Measurements from ENCODE around the gene CACNA1E.

The CACNA1E gene

DNA sequence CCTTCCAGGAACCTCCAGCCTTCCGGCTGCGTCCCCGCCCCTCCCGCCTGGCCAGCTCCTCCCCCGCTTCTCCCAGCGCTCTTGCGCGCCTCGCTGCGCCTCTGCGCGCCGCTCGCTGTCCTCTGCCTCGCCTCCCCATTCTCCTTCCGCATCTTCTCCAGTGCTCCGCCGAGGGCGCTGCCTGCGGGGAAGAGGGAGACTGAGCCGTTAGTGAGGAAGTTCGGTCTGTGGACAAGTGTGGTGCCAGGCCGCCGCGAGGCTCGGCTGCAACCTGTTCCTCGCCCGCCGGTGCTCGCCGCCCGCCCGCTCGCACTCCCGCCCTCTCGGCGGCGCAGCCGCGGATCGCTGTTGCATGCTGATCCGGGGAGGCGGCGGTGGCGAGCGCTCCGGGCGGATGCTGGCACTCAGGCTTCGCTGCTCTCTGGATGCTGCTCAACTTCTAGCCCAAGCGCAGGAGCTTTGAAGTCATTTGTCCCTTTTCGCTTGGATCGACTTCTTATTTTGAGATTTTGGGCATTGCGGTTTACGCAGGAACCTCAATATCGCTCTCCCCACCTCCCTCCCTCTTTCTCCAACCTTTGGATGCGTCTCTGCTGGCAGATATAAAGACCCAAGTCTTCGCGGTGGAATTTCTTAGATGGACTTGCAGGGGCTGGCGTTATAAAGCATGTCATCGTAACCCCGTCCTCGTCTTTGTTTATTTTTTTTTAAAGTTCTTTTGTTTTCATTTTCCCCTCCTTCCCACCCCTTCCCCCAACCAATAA, 614 bp upstream of the CACNA1E start:
- H3K36me3 ChIP-seq (ENCODE audit: control insufficient read depth in 5 of 5, insufficient read depth in 5 of 5, low read length in 5 of 5): no peaks in the 10 kb centered on the region
- no peak overlapping the region for H3K27ac ChIP-seq (ENCODE audit: low read depth, low read length)
- no peak overlapping the region for H3K9ac ChIP-seq (ENCODE audit: low read length in 5 of 5)
- no peaks in the 10 kb centered on the region for H3K9me3 ChIP-seq (ENCODE audit: control insufficient read depth in 5 of 5, low read length in 5 of 5)
- H3K4me1 ChIP-seq (ENCODE audit: control insufficient read depth in 5 of 5, insufficient read depth in 5 of 5, low read length in 5 of 5): peaks cover 0 to 14% (median 10%) of the 10 kb centered on the region in 5 donors
- H3K27me3 ChIP-seq (ENCODE audit: control insufficient read depth in 5 of 5, insufficient read depth in 4 of 5, low read length in 5 of 5): peaks cover 38 to 76% (median 63%) of the 10 kb centered on the region in 5 donors
- peak overlapping the region in 3 of 5 donors; percentile 11 to 20 (median 11) for H3K4me3 ChIP-seq (ENCODE audit: low read depth in 1 of 5, low read length in 5 of 5)

DNA sequence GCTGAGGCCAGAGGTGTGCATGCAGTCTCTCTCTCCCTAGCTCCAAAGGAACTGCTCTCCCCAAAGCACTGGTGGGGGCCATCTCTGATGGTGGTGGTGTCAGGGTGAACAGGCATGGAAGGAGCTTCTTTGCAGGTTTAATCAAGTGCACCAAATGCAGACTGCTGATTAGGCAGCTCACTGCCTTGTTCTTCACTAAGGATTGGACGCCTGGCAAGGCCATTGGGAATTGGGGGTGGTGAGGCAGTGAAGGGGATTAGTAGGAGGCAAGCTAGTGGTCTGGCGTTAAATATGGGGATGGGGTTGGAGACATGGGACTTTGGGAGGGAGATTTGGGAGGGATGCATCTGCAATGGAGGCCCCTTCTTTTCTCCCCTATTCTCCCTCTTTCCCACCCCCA, 1.5 kb downstream of the CACNA1E start:
- H3K4me1 ChIP-seq (ENCODE audit: control insufficient read depth in 5 of 5, insufficient read depth in 5 of 5, low read length in 5 of 5): peaks cover 0 to 14% (median 10%) of the 10 kb centered on the region in 5 donors
- H3K9ac ChIP-seq (ENCODE audit: low read length in 5 of 5): no peak overlapping the region
- no peaks in the 10 kb centered on the region for H3K36me3 ChIP-seq (ENCODE audit: control insufficient read depth in 5 of 5, insufficient read depth in 5 of 5, low read length in 5 of 5)
- H3K4me3 ChIP-seq (ENCODE audit: low read depth in 1 of 5, low read length in 5 of 5): no peak overlapping the region
- H3K27me3 ChIP-seq (ENCODE audit: control insufficient read depth in 5 of 5, insufficient read depth in 4 of 5, low read length in 5 of 5): peaks cover 38 to 87% (median 65%) of the 10 kb centered on the region in 5 donors
- H3K27ac ChIP-seq (ENCODE audit: low read depth, low read length): no peak overlapping the region
- H3K9me3 ChIP-seq (ENCODE audit: control insufficient read depth in 5 of 5, low read length in 5 of 5): no peaks in the 10 kb centered on the region

DNA sequence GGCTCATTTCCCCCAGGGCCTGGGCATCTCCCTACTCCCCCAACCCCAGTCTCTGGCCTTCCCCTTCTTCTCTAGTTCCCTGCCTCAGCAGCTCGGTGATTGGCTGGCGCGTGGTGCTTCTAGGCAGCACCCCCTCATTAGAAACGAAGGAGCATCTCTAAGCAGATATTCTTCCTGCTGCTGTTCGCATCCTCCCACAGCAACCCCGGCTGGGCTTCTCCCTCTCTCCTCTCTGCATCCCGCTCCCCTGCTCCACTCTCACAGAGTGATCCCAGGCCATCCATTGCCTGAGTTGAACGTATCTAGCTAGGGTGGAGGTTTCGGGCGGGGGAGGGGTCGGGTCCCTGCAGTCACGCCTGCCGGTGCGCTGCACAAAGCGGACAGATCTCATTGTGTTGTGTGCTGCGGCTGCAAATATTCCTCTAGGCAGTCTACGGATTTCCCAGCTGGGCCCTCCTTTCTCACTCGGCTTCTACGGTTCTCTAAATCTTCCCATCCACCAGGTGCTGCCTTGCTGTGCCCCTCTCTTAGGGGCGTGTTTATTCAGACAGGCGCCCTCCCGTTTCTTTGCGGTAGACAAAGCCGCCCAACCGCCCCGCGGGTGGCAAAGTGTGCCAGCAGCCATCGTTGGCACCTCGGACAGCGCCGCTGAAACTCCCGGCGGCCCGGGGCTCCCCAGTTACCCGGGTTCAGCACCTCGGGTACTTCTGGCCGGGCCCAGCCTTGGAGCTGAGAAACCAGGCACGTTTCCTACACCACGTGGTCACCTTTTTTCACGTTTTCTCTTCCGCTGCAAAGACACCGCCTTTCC, 2.2 kb downstream of the CACNA1E start:
- H3K9me3 ChIP-seq (ENCODE audit: control insufficient read depth in 5 of 5, low read length in 5 of 5): no peaks in the 10 kb centered on the region
- no peak overlapping the region for H3K27ac ChIP-seq (ENCODE audit: low read depth, low read length)
- H3K36me3 ChIP-seq (ENCODE audit: control insufficient read depth in 5 of 5, insufficient read depth in 5 of 5, low read length in 5 of 5): no peaks in the 10 kb centered on the region
- H3K4me3 ChIP-seq (ENCODE audit: low read depth in 1 of 5, low read length in 5 of 5): no peak overlapping the region
- peaks cover 38 to 81% (median 65%) of the 10 kb centered on the region in 5 donors for H3K27me3 ChIP-seq (ENCODE audit: control insufficient read depth in 5 of 5, insufficient read depth in 4 of 5, low read length in 5 of 5)
- H3K4me1 ChIP-seq (ENCODE audit: control insufficient read depth in 5 of 5, insufficient read depth in 5 of 5, low read length in 5 of 5): peaks cover 0 to 21% (median 14%) of the 10 kb centered on the region in 5 donors
- H3K9ac ChIP-seq (ENCODE audit: low read length in 5 of 5): no peak overlapping the region

DNA sequence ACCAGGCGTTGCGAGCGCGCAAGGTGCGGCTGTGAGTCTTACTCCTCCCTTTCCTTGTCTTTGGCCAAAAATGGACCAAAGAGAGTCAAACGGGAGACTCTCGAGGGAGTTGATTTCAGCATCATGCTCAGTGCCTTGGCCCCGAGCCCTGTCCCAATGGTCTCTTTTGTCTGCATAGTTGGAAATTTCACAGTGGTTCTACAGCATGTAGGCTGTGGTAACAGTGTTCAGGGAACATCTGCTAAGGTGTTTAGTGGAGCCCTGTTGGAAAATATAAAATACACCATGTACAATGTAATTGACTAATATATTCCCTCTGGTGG, 2.7 kb downstream of the CACNA1E start:
- Histone ChIP-seq H3K27ac (ENCODE audit: low read depth, low read length) (no peak overlapping the region), H3K4me1 (ENCODE audit: control insufficient read depth in 5 of 5, insufficient read depth in 5 of 5, low read length in 5 of 5) (peaks cover 0 to 26% (median 18%) of the 10 kb centered on the region in 5 donors), H3K4me3 (ENCODE audit: low read depth in 1 of 5, low read length in 5 of 5) (no peak overlapping the region), H3K9ac (ENCODE audit: low read length in 5 of 5) (no peak overlapping the region), H3K27me3 (ENCODE audit: control insufficient read depth in 5 of 5, insufficient read depth in 4 of 5, low read length in 5 of 5) (peaks cover 38 to 81% (median 65%) of the 10 kb centered on the region in 5 donors), H3K9me3 (ENCODE audit: control insufficient read depth in 5 of 5, low read length in 5 of 5) (no peaks in the 10 kb centered on the region), H3K36me3 (ENCODE audit: control insufficient read depth in 5 of 5, insufficient read depth in 5 of 5, low read length in 5 of 5) (no peaks in the 10 kb centered on the region)

DNA sequence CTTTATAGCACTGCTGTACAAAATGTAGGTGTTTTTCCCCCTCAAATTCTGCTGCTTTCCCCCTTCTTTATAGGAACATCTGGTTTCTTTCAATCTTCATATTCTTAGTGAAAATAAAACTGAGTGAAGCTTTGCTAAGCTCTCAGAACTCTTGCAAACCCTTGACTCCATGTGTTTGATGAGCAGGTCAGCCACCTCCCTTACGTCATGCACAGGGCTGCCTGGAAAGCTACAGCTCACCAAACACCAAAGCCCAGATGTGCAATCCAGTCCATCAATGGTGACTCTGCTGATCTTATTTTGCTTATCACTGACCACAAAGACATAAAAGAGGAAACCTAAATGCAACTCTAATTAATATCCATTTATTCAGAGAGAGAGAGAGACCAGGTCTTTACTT, 5.5 kb downstream of the CACNA1E start:
- H3K4me1 ChIP-seq (ENCODE audit: control insufficient read depth in 5 of 5, insufficient read depth in 5 of 5, low read length in 5 of 5): peaks cover 2 to 28% (median 14%) of the 10 kb centered on the region in 5 donors
- H3K27ac ChIP-seq (ENCODE audit: low read depth, low read length): no peak overlapping the region
- H3K36me3 ChIP-seq (ENCODE audit: control insufficient read depth in 5 of 5, insufficient read depth in 5 of 5, low read length in 5 of 5): no peaks in the 10 kb centered on the region
- H3K27me3 ChIP-seq (ENCODE audit: control insufficient read depth in 5 of 5, insufficient read depth in 4 of 5, low read length in 5 of 5): peaks cover 18 to 61% (median 40%) of the 10 kb centered on the region in 5 donors
- H3K4me3 ChIP-seq (ENCODE audit: low read depth in 1 of 5, low read length in 5 of 5): no peak overlapping the region
- no peaks in the 10 kb centered on the region for H3K9me3 ChIP-seq (ENCODE audit: control insufficient read depth in 5 of 5, low read length in 5 of 5)
- no peak overlapping the region for H3K9ac ChIP-seq (ENCODE audit: low read length in 5 of 5)

DNA sequence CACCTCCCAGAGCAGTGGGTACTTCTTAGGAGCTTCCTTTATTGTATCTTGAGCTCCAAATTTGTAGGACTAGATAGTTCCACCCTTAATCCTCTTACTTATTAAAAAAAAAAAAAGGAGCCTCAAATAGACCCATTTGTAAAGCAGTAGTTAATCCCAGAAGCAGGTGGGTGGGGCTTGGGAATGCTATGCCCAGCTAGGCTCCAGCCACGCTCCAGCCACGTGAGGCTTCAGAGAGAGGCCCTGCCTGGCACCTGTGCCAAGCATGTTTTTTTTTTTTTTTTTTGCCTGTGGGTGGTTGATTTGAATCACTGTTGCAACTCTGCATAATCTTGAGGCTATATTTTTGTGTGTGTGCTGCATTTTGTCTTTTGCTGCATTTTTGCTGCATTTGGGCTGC, 7.0 kb downstream of the CACNA1E start:
- no peaks in the 10 kb centered on the region for H3K36me3 ChIP-seq (ENCODE audit: control insufficient read depth in 5 of 5, insufficient read depth in 5 of 5, low read length in 5 of 5)
- H3K27ac ChIP-seq (ENCODE audit: low read depth, low read length): no peak overlapping the region
- H3K4me3 ChIP-seq (ENCODE audit: low read depth in 1 of 5, low read length in 5 of 5): no peak overlapping the region
- no peak overlapping the region for H3K9ac ChIP-seq (ENCODE audit: low read length in 5 of 5)
- H3K4me1 ChIP-seq (ENCODE audit: control insufficient read depth in 5 of 5, insufficient read depth in 5 of 5, low read length in 5 of 5): peaks cover 2 to 28% (median 14%) of the 10 kb centered on the region in 5 donors
- peaks cover 8 to 51% (median 26%) of the 10 kb centered on the region in 5 donors for H3K27me3 ChIP-seq (ENCODE audit: control insufficient read depth in 5 of 5, insufficient read depth in 4 of 5, low read length in 5 of 5)
- no peaks in the 10 kb centered on the region for H3K9me3 ChIP-seq (ENCODE audit: control insufficient read depth in 5 of 5, low read length in 5 of 5)

DNA sequence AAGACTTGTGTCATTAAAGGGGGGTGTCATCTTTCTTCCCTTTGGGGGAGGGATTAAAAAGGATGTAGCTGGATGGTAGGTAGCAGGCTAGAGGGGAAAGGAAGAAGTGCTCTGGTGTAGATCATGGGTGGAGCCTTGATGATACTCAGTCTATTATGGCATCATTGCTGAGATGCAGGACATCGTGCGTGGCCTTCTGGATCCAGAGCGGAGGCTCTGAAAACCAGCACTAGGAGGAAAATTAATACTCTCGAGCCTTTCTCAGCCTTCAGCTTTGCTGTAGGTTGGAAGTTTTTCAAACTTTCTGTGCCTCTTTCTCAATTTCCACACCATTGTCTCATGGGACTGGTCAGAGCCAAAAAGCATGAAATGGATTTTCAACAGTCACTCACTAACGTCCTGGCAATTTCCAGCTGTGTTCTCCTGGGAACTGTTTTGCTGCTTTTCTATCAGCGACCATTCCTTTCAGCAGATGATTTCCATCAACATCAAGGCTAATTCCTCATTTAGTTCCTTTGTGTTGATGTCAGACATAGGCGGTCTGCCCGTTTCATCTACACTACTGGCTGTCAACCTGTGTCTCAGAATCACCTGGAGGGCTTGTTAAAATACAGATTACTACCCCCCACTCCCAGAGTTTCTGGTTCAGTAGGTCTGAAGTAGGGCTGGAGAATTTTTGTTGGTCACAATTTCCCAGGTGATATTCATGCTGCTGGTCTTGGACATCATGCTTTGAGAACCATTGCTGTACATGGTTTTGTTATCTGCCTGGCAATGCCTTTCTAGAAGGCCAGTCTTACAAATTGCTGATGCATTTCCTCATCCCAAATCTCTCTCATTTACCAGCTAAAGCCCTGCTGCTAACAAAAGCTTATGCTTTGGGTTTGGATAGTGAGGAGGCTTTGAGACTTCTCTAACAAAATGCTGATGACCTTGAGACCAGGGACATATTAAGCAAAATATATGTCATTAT, 7.7 kb downstream of the CACNA1E start:
- Histone ChIP-seq H3K27me3 (ENCODE audit: control insufficient read depth in 5 of 5, insufficient read depth in 4 of 5, low read length in 5 of 5) (peaks cover 3 to 43% (median 18%) of the 10 kb centered on the region in 5 donors), H3K27ac (ENCODE audit: low read depth, low read length) (no peak overlapping the region), H3K4me3 (ENCODE audit: low read depth in 1 of 5, low read length in 5 of 5) (no peak overlapping the region), H3K9me3 (ENCODE audit: control insufficient read depth in 5 of 5, low read length in 5 of 5) (no peaks in the 10 kb centered on the region), H3K9ac (ENCODE audit: low read length in 5 of 5) (no peak overlapping the region), H3K4me1 (ENCODE audit: control insufficient read depth in 5 of 5, insufficient read depth in 5 of 5, low read length in 5 of 5) (peaks cover 2 to 26% (median 10%) of the 10 kb centered on the region in 5 donors), H3K36me3 (ENCODE audit: control insufficient read depth in 5 of 5, insufficient read depth in 5 of 5, low read length in 5 of 5) (no peaks in the 10 kb centered on the region)

DNA sequence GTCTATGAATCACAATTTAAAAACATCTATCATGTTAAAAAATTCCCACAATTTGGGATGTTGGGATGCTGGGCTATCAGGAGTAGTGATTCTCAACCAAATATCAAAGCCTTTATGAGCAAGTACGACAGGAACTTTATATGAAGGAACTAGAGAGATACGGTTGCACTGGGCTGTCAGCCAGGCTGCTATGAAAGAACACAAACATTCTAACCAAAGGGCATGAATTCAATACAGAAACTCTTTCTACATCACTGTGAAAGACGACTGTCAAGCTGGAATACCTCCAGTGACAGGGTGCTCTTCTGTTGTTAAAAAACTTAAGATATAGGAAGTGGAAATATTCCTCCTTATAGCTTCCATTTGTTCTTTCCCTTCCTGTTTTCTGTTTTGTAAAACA, 9.8 kb downstream of the CACNA1E start:
- Histone ChIP-seq H3K9ac (ENCODE audit: low read length in 5 of 5) (no peak overlapping the region), H3K27me3 (ENCODE audit: control insufficient read depth in 5 of 5, insufficient read depth in 4 of 5, low read length in 5 of 5) (peaks cover 0 to 31% (median 20%) of the 10 kb centered on the region in 5 donors), H3K4me3 (ENCODE audit: low read depth in 1 of 5, low read length in 5 of 5) (no peak overlapping the region), H3K27ac (ENCODE audit: low read depth, low read length) (no peak overlapping the region), H3K4me1 (ENCODE audit: control insufficient read depth in 5 of 5, insufficient read depth in 5 of 5, low read length in 5 of 5) (peaks cover 2 to 22% (median 7%) of the 10 kb centered on the region in 5 donors), H3K9me3 (ENCODE audit: control insufficient read depth in 5 of 5, low read length in 5 of 5) (no peaks in the 10 kb centered on the region), H3K36me3 (ENCODE audit: control insufficient read depth in 5 of 5, insufficient read depth in 5 of 5, low read length in 5 of 5) (no peaks in the 10 kb centered on the region)

DNA sequence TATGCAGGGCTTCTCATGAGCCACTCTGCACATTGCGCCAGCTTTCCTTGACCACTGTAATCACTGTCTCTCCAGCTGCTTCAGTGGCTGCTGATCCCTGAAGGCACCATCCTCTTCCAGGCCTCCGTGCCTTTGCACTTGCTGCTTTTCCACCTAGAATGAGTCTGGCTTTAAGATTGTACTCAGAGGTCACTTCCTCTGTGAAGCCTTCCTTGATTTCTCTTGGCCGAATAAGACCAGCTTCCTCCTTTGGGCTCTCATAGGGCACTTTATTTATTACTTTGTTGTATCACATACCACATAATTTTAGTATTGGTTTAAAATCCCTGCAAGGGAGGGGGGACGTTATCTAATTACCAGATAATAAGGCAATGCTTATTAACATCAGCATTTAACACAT, 10.6 kb downstream of the CACNA1E start:
- Histone ChIP-seq H3K4me3 (ENCODE audit: low read depth in 1 of 5, low read length in 5 of 5) (no peak overlapping the region), H3K36me3 (ENCODE audit: control insufficient read depth in 5 of 5, insufficient read depth in 5 of 5, low read length in 5 of 5) (no peaks in the 10 kb centered on the region), H3K4me1 (ENCODE audit: control insufficient read depth in 5 of 5, insufficient read depth in 5 of 5, low read length in 5 of 5) (peaks cover 2 to 22% (median 7%) of the 10 kb centered on the region in 5 donors), H3K9ac (ENCODE audit: low read length in 5 of 5) (no peak overlapping the region), H3K9me3 (ENCODE audit: control insufficient read depth in 5 of 5, low read length in 5 of 5) (no peaks in the 10 kb centered on the region), H3K27me3 (ENCODE audit: control insufficient read depth in 5 of 5, insufficient read depth in 4 of 5, low read length in 5 of 5) (peaks cover 0 to 24% (median 21%) of the 10 kb centered on the region in 5 donors), H3K27ac (ENCODE audit: low read depth, low read length) (no peak overlapping the region)

Data from subcutaneous abdominal adipose tissue (tissue), 5 donors.